ENCODE data around the gene CYTH3.
A peak's percentile ranks its signal among the peaks of the same experiment; 100 is the strongest.

Gene CYTH3

DNA sequence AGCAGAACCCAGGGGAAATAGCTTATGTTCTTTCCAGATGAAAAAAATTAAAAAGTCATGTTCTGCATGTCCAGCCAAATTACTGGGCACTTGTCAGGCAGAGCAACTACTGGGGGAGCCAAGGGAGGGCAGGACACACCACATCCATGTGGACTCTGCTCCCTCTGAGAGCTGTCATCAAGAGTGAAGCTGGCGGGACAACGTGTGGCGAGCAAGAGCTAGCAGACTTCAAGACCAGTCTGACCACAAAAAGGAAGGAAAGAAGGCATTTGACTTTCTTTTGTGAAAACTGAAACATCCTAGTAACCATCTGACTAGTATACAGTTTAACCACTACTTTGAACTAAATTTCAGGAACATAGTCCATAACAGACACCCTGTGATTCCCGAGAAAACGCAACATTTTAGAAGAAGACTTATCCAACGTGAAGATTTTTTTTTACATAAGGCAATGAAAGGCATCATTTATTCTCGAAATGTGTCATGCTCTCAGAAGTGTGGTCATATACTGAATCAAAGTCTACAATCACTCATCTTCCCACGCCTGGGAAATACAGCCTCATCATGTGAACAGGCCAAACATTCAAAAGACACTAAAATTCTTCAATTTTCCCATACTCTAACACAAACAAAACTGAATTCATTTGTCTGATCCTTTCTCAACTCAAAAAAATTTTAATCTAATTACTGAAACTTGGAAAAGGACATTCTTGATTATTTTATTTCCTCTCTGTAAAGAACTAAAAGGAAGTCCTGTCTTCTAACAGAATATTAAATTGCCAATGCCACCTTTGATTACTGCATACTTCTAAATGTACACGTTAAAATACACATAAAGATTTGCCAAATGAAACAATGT, 15.5 kb downstream of the CYTH3 start:
- DNase-seq (ENCODE audit: low spot score): no peak

DNA sequence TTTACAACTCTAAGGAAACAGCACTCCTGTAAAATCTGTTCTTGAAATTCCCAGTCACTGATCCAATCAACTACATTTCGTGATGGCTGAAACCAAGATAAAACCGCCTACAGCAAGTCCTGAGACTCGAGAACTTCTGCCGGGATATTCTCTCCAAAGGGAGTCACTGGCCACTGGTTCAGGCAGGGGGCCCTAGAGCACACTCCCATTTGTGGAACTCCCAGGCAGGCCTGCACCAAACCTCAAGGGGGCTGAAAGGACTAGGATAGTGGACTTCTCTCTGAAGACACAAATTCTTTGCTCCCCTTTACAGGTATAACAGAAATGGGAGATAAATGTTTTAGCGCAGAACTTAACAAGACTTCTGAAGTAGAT, 16.3 kb downstream of the CYTH3 start:
- DNase-seq (ENCODE audit: low spot score): peak; percentile 21

DNA sequence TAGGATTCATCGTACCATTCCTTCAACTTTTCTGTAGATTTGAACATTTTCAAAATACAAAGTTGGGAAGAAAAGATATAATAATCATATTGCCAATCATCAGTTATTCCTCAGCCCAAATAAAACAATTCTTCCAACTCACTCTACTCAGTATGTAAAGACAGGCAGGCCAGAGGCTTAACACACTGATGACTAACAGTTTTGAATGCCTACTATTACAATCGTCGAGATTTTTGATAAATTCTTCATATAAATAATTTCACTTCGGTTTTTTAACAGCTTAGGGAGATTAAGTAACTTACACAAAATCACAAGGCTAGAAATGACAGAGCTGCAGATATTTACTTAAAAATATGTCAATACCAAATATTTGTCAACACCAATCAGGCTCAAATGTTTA, 17.6 kb downstream of the CYTH3 start:
- no peak for DNase-seq (ENCODE audit: low spot score)

DNA sequence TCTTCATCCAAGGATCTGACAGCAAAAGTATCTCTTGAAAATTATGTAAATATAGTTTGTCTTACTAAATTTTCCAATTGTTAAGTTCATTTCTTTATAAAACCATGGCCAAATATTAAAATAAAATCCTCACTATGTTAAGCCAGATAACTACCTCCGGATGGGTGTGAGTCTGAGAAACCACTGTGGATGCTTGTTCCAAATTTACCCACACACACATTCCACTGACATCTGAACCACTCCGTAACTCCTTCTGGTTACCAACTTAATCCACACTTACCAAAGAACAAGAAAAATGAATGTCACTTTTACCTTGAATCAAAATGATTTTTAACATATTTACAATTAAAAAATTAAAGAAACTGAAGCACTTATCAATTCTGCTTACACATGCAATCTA, 19.7 kb downstream of the CYTH3 start:
- no peak for DNase-seq (ENCODE audit: low spot score)

DNA sequence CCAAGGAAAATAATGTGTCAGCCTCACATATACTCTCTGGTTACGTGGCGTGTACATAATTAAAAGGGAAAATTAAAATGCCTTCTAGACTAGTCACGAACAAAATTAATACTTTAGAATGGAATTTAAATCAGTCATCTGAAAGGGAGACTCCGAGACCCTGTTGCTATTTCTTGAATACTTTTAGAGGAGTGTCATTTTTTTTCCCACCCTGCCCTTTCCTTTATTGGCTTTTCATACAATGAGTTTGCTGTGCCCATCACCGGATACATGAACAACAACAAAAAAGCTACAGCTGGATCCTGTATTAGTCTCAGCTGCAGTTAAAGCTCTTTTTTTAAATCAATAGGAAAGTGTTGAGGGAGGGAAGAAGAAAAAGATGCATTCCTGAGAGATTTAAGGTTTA, 20.1 kb downstream of the CYTH3 start:
- no peak for DNase-seq (ENCODE audit: low spot score)

DNA sequence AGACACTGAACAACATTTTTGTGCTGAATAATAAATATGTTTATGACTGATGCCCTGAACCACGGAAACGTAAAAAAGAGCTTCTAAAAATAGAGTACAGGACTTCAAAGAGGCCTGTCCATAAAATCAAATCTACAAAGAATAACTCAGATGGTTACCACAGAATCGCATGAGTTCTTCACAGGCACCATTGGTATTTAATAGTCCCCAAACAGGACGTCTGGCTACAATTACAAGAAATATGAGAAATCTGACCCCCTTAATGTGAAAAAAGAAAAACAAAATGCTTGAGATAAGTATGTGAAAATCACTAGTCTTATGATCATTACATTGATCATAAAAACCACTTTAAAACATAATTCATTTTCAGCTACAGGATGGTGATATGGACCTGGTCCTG, 20.8 kb downstream of the CYTH3 start:
- no peak for DNase-seq (ENCODE audit: low spot score)

DNA sequence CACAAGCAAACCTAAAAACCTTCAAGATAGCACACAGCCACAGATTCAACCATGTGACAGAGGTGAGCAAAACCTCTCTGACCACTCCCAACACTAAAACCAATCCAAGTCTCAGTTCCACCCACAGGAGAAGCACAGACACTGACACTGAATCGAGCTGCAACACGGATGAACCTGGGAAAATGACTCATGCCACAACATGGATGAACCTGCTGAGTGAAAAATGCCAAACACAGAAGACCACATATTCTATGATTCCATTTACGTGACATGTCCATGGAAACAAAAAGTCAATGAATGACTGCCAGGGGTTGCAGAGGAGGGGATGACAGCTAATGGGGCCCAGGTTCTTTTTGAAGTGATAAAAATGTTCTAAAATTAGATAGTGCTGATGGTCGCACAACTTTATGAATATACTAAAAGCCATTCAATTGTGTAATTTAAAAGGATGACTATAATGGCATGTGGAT, 22.0 kb downstream of the CYTH3 start:
- no peak for DNase-seq (ENCODE audit: low spot score)

DNA sequence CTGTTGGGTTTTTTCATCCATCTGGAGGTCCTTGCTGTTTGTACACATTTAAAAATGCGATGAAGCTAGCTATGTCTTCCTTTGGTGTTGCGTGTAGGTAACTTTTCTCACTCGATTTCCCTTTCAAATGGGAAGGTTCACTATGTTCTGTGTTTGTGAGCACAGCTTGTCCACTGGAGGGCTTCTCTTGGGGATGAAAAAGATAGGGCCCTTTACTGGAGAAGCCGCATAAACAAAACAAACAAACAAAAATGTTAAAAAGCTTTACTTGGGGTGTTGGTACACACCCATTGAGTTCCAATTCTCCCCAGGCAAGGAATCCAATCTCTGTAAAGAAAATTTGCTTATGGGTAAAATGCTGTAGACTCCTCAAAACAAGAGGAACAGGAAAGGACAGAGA, 23.4 kb downstream of the CYTH3 start:
- no peak for DNase-seq (ENCODE audit: low spot score)

DNA sequence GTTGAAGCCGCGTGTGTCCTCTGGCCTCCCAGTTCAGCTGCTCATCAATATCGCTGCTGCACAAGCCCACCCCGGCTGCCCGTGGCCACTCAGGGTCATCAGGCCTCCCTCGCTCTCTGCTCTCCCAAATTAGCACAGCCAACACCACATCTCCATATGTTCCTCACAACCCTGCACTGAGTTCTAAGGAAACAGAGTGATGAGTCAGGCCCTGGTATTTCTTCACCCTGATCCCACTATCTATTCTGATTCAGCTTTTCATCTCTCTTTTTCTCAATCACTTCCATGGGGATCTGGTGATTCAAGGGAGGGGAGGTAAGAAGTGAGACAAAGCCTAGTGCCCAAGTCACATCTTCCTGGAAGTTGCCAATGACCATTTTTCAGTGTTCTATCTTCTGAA, 23.8 kb downstream of the CYTH3 start:
- DNase-seq (ENCODE audit: low spot score): no peak

DNA sequence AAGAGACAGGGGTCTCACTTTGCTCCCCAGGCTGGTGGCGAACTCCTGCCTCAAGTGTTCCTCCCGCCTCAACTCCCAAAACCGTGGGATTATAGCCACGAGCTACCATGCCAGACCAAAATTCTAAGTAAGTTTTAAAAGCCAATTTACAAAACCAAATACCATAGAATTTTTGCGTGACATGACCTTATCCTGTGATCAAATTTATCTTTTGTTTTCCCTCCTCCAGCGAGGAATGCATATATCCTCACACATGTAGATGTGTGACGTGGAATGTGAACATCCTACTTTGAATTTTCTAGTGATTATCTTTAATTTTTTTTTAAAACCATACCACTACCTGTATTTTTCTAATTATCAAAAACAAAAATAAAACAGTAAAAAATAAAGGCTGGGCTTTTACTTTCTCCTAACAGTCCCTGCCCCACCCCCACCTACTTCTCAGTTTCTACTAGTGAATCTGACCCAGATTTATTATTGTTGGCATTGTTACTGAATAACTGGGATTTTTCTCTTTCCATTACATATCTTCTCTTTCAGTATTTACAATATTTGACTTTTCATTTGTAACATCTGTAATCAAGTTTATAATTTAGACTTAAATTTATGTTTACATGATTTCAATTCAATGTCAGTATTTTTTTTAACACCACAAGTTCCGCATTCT, 26.0 kb downstream of the CYTH3 start:
- DNase-seq (ENCODE audit: low spot score): no peak

DNA sequence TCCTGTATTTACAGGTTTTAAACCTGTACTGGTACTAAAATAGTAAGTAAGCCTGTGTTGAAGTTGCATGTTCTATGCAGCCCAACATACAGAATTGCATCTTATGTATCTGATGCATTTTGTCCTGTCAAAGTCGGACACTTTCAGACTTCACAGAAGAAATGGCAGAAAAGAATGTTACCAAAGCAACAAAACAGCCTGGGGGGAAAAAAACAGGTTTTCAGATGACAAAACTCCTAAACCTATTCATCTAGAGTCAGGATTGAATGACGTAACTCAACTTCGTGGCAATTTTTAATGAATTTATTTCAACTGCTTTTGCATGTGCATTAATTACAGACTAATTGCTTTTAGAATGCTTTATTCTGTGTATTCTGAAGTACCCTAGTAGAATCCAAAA, 28.4 kb downstream of the CYTH3 start:
- no peak for DNase-seq (ENCODE audit: low spot score)

DNA sequence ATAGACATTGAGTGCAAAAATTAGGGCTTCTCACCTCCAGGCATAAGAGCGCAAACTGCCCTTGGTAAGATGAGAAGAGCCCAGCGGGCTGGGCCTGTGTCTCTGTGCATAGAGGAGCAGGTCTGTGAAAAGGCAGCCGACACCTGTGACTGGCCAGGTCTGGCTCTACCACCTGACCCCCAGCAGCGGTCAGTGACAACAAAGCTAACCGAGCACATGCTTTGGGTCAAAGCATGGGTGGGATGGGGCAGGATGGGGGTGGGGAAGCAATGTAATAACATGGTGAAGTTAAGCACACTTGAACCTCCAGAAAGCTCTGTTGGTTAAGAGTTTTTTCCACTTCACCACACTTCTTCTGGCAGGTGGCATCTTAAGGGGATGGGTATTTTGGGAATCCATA, 29.3 kb downstream of the CYTH3 start:
- DNase-seq (ENCODE audit: low spot score): no peak

DNA sequence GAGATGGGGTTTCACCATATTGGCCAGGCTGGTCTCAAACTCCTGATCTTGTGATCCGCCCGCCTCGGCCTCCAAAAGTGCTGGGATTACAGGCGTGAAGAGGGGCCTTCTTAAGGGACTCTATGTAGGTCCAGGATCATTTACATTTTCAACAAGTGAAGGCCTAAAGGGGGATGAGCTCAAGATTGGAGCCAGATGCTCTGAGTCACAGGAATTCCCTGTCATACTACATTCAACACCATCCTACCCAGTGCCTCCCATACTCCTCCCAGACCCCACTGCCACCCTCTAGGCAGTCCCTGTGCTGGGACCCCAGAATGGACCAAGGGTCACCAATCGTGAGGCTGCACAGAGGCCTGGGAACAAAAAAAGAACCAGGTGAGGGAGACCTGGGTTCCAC, 29.9 kb downstream of the CYTH3 start:
- DNase-seq (ENCODE audit: low spot score): no peak

DNA sequence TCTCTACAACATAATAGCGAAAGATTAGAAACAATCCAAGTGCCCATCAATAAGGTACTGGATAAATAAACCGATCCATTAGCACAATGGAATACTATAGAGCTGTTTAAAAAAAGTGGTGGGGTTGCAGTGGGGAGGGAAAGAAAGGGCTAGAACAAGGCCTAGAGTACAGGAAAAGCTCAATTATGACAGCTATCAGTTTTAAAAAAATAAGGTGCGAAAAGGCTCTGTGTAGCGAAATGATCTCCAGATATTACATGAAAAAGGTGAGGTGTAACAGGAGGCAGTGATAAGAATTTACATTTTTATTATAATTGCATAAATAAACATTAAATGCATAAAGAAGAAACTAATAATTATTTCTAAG, 30.8 kb downstream of the CYTH3 start:
- DNase-seq (ENCODE audit: low spot score): no peak

DNA sequence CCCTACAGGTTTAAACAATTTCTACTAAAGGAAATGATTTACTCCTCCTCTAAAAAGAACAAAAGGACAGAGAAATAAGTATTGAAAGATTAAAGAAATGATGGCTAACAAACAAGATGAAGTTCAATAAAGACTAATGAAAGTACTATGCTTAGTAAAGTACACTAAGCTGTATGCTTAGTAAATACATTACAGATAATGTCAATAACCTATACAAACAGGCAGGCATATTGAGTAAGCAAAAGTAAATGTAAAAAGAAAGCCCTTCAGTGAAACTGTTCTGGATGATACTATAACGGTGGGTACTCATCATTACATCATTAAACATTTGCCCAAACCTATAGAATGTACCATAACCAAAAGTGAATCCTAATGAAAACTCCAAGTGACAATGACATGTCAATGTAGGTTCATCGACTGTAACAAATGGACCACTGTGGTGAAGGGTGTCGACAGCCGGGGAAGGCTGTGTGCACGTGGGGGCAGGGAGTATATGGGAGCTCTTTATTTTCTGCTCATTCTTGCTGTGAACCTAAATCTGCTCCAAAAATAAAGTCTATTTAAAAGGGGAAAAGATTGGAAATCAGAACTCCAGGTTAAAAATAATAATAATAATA, 34.0 kb downstream of the CYTH3 start:
- DNase-seq (ENCODE audit: low spot score): no peak

DNA sequence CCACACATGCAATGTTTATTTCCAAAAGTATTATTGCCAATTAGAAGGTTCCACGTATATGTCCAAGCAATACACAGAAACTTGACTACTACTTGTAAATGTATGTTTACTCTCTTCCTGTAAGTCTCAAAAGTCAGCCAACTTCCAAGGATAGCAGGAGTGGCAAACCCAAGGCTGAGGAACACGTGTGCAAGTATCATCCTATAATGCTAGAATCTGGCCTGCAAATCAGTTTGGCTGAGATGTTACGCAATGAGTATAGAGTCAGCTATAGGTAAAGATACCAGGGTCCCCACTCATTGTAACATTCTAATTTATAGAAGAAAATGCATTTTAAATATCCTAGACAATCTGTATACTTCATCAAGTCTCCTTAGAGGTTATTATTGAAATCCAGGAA, 34.7 kb downstream of the CYTH3 start:
- DNase-seq (ENCODE audit: low spot score): no peak

DNA sequence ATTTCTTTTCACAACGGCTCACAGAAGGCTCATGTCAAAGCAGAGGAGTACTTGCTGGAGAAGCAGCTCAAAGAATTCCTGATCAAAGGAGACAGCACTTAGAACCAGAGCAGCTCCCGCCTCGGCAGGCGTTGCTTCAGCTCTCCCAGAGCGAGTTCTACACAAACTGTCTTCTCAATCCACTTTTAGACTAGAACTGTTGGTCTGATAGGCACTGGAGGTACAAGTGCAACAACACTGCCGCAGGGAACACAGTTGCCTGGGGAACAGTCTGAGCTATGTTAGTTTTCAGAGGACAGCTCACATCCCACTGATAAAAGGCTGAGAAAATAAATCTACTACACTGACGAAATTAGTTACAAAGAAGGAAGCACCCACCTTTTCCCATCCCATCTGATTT, 35.4 kb downstream of the CYTH3 start:
- no peak for DNase-seq (ENCODE audit: low spot score)

DNA sequence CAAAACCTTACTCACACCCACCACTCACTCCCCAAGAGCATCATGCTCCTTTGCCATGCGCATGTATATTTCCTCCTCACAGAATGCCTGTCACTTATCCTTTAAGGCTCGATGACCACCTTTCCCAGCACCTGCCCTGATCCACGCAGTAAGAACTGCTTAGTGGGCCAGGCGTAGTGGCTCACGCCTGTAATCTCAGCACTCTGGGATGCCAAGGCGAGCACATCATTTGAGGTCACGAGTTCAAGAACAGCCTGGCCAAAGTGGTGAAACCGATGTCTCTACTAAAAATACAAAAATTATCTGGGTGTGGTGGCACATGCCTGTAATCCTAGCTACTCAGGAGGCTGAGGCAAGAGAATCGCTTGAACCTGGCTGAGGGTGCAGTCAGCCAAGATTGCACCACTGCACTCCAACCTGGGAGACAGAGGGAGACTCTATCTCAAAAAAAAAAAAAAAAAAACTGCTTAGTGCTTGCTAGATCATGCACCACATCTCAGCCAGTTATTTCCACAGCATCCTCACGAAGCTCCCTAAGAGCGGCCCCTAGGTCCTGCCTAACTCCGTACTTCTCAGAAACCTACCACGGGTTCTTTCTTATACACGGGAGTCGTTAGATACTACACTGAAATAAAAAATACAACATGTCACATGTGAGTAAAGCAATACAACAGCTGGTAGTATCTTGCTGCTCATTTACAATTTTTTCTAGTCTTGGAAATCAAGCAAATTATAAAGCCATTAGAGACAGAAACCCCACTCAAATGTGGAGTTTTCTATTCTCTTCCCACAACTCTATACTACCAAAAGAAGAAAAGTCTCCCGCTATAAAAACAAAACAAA, 37.2 kb downstream of the CYTH3 start:
- DNase-seq (ENCODE audit: low spot score): no peak

DNA sequence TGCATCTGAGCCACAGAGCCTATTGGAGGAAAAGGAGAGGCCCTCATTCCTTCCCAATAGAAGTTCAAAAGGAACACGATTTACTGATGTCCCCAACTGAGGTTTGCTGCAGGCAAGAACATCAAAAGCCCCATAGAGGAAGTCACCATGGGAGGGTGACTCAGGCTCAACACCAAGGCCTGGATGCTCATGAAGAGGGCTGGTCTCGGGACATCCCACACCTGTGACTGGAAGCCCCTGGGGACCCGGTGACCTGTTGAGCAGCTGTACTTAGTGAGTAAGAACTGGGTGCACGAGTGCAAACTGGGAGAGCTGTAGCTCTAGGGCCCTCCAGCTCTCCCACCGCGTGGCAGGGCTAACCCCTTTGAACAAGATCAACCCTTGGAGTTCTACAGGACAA, 38.0 kb downstream of the CYTH3 start:
- no peak for DNase-seq (ENCODE audit: low spot score)

DNA sequence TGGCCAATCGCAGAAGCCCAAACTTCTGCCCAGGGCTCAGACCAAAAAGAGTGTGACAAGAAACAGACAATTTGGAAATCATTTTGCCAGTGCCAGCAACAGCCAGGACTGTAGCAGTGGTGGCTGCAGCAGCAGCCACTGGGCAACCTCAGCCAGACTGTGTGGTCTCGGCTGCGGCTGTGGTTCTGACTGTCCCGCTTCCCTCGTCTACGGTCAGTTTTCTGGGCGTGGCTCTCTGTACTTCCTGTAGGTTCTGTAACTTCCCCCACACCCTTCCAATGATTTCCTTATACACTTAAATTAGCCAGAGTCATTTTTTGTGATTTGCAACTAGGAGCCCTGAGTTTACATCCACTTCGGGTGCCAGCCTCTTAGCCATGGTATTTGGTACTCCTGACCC, 39.9 kb downstream of the CYTH3 start:
- DNase-seq (ENCODE audit: low spot score): no peak

DNA sequence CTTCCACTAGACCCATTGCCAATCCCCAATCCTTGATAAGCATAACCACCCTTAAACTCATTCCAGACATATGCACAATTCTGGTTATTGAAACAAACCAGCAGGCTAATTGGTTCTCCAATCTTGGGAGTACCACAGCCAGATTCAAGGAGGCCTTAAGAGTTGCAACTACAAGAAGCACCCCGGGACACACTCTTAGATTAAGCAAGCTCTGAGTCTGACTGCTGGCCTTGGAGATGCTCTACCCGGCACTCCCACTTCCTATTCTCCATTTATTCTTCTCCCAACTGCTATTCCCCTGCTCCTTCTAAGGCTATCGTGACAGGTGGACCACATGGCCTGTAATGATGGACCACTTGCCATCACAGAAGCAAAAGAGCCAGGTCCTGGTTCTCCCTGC, 40.3 kb downstream of the CYTH3 start:
- DNase-seq (ENCODE audit: low spot score): no peak

DNA sequence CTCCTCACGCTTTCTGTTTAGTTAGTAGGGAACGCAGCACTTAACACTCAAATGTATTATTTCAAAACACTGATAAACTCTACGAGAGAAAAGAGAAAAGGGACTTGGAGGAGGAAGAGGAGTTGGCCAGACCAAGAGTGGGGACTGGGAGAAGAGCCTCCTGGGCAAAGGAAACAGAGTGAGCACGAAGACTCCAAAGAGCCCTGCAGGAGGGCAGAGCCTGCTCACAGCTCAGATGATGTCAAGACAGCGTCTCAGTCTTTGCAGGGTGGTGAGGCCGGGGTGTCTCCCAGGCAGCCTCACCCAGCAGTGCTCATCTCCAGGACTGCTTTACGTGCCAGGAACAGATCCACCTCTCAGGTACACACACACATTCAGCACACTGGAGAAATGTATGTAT, 41.2 kb downstream of the CYTH3 start:
- no peak for DNase-seq (ENCODE audit: low spot score)

Data from cerebellar cortex (tissue), 1 donor.